Caco-2 (cell line): Measurements from ENCODE around the gene LMO7. TPM values are rescaled to one million over a fixed set of nuclear protein-coding genes. Genes with fewer than 3 reads are reported as not detected.

Experiments
- BruUV-seq: library from RNA; stranded (reverse); fragments of 400-500 nt; replicated peaks from 2 replicates; lab custom pipeline; 2021; lab: Mats Ljungman, UMichigan
- CTCF ChIA-PET: fragments of 300-600 bp; sonication (Branson Sonifier 250); formaldehyde crosslinking; loops from one replicate; lab custom pipeline; 2022; ENCODE audit warnings: antibody characterized with exemption; lab: Charles Lee
- POLR2A ChIA-PET: fragments of 300-600 bp; sonication (Branson Sonifier 250); formaldehyde crosslinking; loops from one replicate; lab custom pipeline; 2022; ENCODE audit warnings: antibody characterized with exemption; lab: Charles Lee
- DNase-seq, 2 experiments: peaks; one replicate each; pipeline versions ENCODE4 v3.0.0 to v3.0.0-alpha.2; 2020 to 2022
- H3K27me3 ChIP-seq: replicated peaks from 2 replicates; pipeline ENCODE4 v1.6.0; 2011; ENCODE audit warnings: low read length; ENCODE audit not compliant: control insufficient read depth, insufficient read depth
- H3K36me3 ChIP-seq: 2 replicates; pipeline ENCODE4 v1.5.1; 2011; ENCODE audit warnings: low read length; ENCODE audit not compliant: control insufficient read depth, insufficient read depth
- H3K4me1 ChIP-seq: fragments of 250-450 bp; sonication (Bioruptor Pico); 2 replicates; pipeline ENCODE4 v1.5.1; 2020; ENCODE audit warnings: mild to moderate bottlenecking
- H3K4me3 ChIP-seq: 2 replicates; pipeline ENCODE4 v1.5.1; 2011; ENCODE audit warnings: low read depth, mild to moderate bottlenecking, control low read depth, low read length
- H3K9me3 ChIP-seq: fragments of 250-450 bp; sonication (Bioruptor Pico); 2 replicates; pipeline ENCODE4 v1.5.1; 2020; ENCODE audit warnings: mild to moderate bottlenecking, moderate library complexity
- H3K27ac Mint-ChIP-seq: one replicate; pipeline ENCODE4 v1.8.0; 2022; ENCODE audit warnings: mixed read lengths; ENCODE audit not compliant: unreplicated experiment
- H3K27me3 Mint-ChIP-seq: one replicate; pipeline ENCODE4 v1.8.0; 2022; ENCODE audit warnings: mixed read lengths; ENCODE audit not compliant: insufficient read depth, unreplicated experiment
- H3K36me3 Mint-ChIP-seq: one replicate; pipeline ENCODE4 v1.8.0; 2022; ENCODE audit warnings: mild to moderate bottlenecking, mixed read lengths; ENCODE audit not compliant: insufficient read depth, unreplicated experiment
- H3K4me1 Mint-ChIP-seq: one replicate; pipeline ENCODE4 v1.8.0; 2022; ENCODE audit warnings: low read depth, mixed read lengths; ENCODE audit not compliant: unreplicated experiment
- H3K4me3 Mint-ChIP-seq: one replicate; pipeline ENCODE4 v1.8.0; 2022; ENCODE audit warnings: mild to moderate bottlenecking, moderate library complexity, mixed read lengths; ENCODE audit not compliant: unreplicated experiment
- H3K9me3 Mint-ChIP-seq: one replicate; pipeline ENCODE4 v1.8.0; 2022; ENCODE audit warnings: mixed read lengths; ENCODE audit not compliant: unreplicated experiment
- CTCF ChIP-seq, 2 experiments: fragments of 200-600 bp in 1 of 2; IDR thresholded peaks; 1 replicate in 1 of 2; 2 replicates in 1 of 2; pipeline versions ENCODE4 v1.5.1 to v1.8.0; 2011 to 2022; ENCODE audit warnings: antibody characterized with exemption in 1 of 2, control low read depth in 1 of 2, inconsistent platforms in 1 of 2, low read depth in 1 of 2, low read length in 1 of 2, mild to moderate bottlenecking in 1 of 2, moderate library complexity in 1 of 2; ENCODE audit not compliant: insufficient read depth in 1 of 2, severe bottlenecking in 1 of 2, unreplicated experiment in 1 of 2
- intact Hi-C: fragments of 100-400 bp; cut with micrococcal nuclease; formaldehyde crosslinking; loops from one replicate; pipeline ENCODE4 v1.10.0; 2022; ENCODE audit not compliant: unreplicated experiment
- total RNA-seq: library from RNA; stranded (reverse); gene quantifications from 2 replicates; pipeline ENCODE4 v1.2.3, GENCODE V29; 2022

Gene LMO7
- total RNA-seq, 1 experiment from 2014 or later: 209 TPM

- Histone ChIP-seq H3K4me3 (no peak overlapping the region), H3K36me3 (no peaks in the 10 kb centered on the region), H3K4me1 (peaks cover 11% of the 10 kb centered on the region), H3K9me3 (no peaks in the 10 kb centered on the region), H3K27me3 (no peaks in the 10 kb centered on the region)
- no peak for DNase-seq
- H3K4me1 Mint-ChIP-seq: peaks cover 24% of the 10 kb centered on the region
- TF ChIP-seq CTCF (IDR thresholded peaks at IDR 0.05; ENCODE audit: insufficient read depth in 1 of 2, low read depth in 1 of 2, low read length in 1 of 2, severe bottlenecking in 1 of 2, unreplicated experiment in 1 of 2): no peak
- H3K27ac Mint-ChIP-seq: peak overlapping the region; percentile 2
- H3K4me3 Mint-ChIP-seq: no peak overlapping the region
- H3K36me3 Mint-ChIP-seq: no peaks in the 10 kb centered on the region
- H3K9me3 Mint-ChIP-seq: peaks cover 24% of the 10 kb centered on the region
- intact Hi-C loops: loop anchor here (2.0 to 10.0 kb wide), 5 partner anchors 146 to 1108 kb away; partner anchors contain the start of gene KCTD12
- ChIA-PET POLR2A (no interaction called here), CTCF (interaction anchor here (1.1 to 1.7 kb wide), 8 partner anchors 13 to 430 kb away, joined by 3 to 6 read pairs (median 4); no protein-coding TSS in a partner anchor)
- no TSS peak for BruUV-seq
- H3K27me3 Mint-ChIP-seq: no peaks in the 10 kb centered on the region
These were observed 240.9 kb downstream of the LMO7 start for GRCh38 chr13:75877071-75877470.

- POLR2A ChIA-PET: no interaction called here
- Histone ChIP-seq H3K36me3 (no peaks in the 10 kb centered on the region), H3K4me1 (peaks cover 23% of the 10 kb centered on the region), H3K9me3 (no peaks in the 10 kb centered on the region), H3K27me3 (no peaks in the 10 kb centered on the region), H3K4me3 (no peak overlapping the region)
- CTCF ChIA-PET: no interaction called here
- TF ChIP-seq CTCF (IDR thresholded peaks at IDR 0.05; ENCODE audit: insufficient read depth in 1 of 2, low read depth in 1 of 2, low read length in 1 of 2, severe bottlenecking in 1 of 2, unreplicated experiment in 1 of 2): no peak
- BruUV-seq: no TSS peak
- DNase-seq: no peak
- intact Hi-C loops: loop anchor here (5.0 to 10.0 kb wide), 4 partner anchors 428 to 1105 kb away; partner anchors contain the start of gene KCTD12
- Mint-ChIP-seq H3K4me3 (no peak overlapping the region), H3K27ac (no peak overlapping the region), H3K4me1 (peaks cover 33% of the 10 kb centered on the region), H3K27me3 (no peaks in the 10 kb centered on the region), H3K9me3 (peaks cover 19% of the 10 kb centered on the region), H3K36me3 (peaks cover 4% of the 10 kb centered on the region)
These were observed 243.5 kb downstream of the LMO7 start for GRCh38 chr13:75879656-75880055.

- CTCF ChIA-PET: no interaction called here
- H3K27ac Mint-ChIP-seq: no peak overlapping the region
- Histone ChIP-seq H3K4me1 (peaks cover 23% of the 10 kb centered on the region), H3K27me3 (no peaks in the 10 kb centered on the region), H3K9me3 (no peaks in the 10 kb centered on the region), H3K36me3 (no peaks in the 10 kb centered on the region), H3K4me3 (no peak overlapping the region)
- H3K4me3 Mint-ChIP-seq: no peak overlapping the region
- BruUV-seq: no TSS peak
- H3K36me3 Mint-ChIP-seq: peaks cover 4% of the 10 kb centered on the region
- DNase-seq: no peak
- intact Hi-C loops: no loop called here
- POLR2A ChIA-PET: no interaction called here
- H3K4me1 Mint-ChIP-seq: peaks cover 30% of the 10 kb centered on the region
- no peaks in the 10 kb centered on the region for H3K27me3 Mint-ChIP-seq
- peaks cover 28% of the 10 kb centered on the region for H3K9me3 Mint-ChIP-seq
- TF ChIP-seq CTCF (IDR thresholded peaks at IDR 0.05; ENCODE audit: insufficient read depth in 1 of 2, low read depth in 1 of 2, low read length in 1 of 2, severe bottlenecking in 1 of 2, unreplicated experiment in 1 of 2): no peak
These were observed 245.1 kb downstream of the LMO7 start for GRCh38 chr13:75881109-75881775.
